ENCODE results near the gene HORMAD2.

Gene HORMAD2

DNA sequence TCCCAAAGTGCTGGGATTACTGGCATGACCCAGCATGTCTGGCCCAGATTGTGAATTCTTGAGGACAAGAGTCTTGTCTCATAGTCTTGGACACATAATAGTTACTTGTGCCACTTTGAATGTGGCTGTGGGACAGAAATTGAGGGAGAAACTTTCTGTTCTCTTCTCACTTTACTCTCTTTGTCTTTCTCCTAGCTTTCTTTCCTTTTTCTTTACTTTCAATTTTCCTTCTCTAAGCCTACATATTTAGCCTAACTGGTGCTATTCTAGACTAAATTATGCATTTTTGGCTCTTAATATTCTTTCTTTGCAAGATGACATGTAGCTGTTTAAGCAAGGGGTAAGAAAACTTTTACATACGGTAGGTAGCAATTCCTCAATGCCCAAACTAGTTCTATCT, 33.2 kb downstream of the HORMAD2 start:
- DNase-seq (ENCODE audit: low spot score): no peak

DNA sequence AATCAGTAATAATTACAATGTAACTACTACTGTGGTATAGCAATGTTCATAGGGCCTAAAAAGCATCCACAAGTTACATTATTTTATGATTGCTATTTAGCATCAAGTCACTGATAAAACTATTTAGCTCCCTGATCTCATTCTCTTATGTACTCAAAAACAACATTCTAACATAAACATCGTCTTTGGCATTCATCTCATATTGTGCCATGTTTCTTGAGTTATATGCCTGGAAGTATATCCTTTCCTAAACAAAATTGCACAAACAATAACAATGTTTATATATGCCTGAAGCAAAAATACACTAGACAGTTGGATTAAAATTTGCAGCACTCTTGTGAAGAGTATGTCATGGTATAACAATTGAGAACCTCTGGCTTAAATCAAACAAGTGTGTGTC, 34.1 kb downstream of the HORMAD2 start:
- DNase-seq (ENCODE audit: low spot score): no peak

DNA sequence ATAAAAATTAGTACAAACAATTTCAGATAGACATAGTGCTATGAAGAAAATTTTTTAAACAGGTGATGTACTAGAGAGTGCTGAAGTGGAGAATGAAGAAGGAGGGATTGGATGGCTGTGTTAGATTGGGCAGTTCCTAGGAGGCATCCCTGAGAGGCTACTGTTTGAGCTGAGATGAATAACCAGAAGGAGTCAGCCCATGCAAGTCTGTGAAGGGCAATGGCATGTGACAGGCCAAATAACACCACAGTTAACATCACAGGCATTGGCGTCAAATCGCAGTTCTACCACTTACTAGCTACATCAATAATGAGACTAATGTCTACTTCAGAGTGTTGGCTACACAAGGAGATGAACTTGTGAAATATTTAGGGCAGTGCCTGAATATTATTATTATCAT, 35.4 kb downstream of the HORMAD2 start:
- no peak for DNase-seq (ENCODE audit: low spot score)

DNA sequence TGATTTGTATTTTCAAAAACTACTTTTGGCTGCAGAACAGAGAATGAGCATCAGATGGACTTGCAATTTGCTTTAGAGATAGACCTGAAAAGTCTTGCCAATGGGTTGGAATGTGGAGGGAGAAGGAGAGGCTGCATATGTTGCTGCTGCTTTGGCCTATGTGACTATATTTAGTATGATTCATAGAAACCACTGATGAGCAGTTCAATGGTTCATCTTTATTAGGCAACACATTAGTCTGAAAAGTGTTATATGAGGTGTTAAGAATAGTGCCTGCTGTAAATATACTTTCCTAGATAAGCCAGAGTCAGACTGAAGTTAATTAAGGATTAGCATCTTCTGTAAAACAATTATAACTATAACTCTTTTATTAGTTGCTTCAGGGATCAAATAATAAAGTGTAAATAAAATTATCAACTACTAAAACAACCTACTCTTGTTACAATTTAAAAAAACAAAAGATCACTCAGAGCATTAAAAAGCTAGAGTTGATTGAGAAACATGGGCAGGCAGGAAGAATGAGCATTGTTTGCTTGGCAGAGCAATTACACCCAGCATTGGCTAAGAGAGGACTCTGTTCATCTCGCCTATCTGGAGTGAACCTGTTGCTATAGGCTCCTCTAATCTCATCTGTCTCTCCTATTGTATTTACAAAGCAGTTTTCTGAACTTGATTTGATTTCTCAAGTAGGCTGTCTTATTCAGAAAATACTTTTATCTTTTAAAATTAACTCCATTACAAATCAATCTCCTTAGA, 36.3 kb downstream of the HORMAD2 start:
- DNase-seq (ENCODE audit: low spot score): peak; percentile 49

DNA sequence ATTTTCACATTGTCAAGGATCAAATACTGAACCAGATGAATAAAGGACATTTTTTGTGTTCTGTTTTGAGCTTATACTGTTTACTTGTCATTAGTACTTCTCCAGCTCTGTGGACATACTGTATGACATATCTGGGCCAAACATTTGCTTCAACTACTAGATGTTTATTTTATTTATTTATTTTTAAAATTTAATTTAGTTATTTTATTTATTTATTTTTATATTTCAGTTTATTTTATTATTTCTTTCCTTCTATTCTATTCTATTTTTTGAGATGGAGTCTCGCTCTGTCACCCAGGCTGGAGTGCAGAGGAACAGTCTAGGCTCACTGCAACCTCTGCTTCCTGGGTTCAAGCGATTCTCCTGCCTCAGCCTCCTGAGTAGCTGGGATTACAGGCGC, 37.0 kb downstream of the HORMAD2 start:
- DNase-seq (ENCODE audit: low spot score): no peak

DNA sequence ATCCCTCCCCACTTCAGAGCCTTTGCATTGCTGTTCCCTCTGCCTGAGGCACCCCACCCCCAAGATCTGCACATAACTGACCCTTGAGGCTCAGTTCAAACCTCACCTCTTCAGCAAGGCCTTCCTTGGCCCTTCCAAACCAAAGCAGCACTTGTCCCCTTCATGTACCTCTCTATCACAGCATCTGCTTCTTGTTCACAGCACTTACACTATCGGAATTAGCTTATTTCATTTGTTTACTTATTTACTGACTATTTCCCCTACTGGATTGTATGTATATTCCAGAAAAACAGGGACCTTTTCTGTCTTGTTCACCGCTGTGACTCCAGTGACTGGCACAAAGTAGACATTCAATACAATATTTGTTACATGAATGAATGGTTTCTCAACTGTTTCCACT, 38.0 kb downstream of the HORMAD2 start:
- DNase-seq (ENCODE audit: low spot score): no peak

DNA sequence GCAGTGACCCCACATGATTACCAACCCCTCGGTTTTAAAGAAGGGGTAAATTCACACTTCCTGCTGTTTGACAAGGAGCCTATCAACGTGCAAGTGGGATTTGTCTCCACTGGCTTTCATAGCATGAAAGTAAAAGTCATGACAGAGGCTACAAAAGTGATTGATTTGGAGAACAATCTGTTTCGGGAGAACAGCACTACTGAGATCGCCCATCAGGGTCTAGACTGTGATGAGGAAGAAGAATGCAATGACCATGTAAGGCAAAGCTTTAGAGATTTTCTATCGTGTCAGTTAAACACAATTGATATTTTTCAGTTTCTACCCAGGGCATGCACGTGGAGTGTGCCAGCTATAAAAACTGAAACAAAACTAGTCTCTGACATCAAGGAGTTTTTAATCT, 41.7 kb downstream of the HORMAD2 start:
- DNase-seq (ENCODE audit: low spot score): no peak

DNA sequence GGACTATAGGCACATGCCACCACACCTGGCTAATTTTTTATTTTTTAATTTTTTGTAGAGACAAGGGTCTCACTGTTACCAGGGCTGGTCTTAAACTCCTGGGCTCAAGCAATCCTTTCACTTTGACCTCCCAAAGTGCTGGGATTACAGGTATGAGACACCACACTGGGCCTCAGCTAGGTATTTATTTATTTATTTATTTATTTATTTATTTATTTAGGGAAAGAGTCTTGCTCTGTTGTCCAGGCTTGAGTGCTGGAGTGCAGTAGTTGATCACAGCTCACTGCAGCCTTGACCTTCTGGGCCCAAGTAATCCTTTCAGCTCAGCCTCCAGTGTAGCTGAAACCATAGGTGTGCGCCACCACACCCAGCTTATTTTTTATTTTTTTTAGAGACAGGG, 43.2 kb downstream of the HORMAD2 start:
- DNase-seq (ENCODE audit: low spot score): no peak

DNA sequence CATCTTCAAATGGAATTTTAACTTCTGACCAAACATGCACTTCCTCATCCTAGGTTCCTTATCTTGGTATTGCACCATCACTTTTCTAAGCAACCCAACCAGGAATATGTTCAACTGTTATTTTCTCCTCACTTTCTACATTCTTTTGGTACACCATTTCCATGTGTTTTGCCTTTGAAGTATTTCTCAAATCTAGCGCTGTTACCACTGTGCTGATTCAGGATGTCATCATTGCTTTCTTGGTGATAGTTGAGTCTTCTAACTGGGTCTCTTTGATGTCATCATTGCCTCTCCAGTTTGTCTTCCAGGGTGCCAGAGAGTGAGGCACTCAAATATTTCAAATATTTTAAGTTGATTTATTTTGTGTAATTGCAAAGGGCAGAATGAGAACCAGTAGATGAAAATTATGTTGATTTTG, 47.5 kb downstream of the HORMAD2 start:
- no peak for DNase-seq (ENCODE audit: low spot score)

DNA sequence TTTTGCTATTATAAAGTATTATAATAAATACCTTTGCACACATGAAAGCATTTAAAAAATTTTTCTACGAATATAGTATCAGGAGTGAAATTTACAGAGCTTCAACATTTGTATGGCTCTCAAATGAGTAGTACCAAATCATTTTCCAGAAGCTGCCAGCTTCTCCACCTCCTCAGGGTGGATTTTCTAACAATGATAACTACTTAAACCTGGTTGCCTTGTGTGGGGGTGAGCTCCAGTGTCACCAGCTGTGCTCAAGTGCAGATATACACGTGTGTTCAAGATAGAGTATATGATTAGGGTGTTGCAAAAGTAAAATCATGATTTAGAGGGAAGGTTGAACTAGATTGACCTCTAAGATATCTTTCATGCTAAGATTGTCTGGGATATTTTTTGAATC, 48.2 kb downstream of the HORMAD2 start:
- no peak for DNase-seq (ENCODE audit: low spot score)

DNA sequence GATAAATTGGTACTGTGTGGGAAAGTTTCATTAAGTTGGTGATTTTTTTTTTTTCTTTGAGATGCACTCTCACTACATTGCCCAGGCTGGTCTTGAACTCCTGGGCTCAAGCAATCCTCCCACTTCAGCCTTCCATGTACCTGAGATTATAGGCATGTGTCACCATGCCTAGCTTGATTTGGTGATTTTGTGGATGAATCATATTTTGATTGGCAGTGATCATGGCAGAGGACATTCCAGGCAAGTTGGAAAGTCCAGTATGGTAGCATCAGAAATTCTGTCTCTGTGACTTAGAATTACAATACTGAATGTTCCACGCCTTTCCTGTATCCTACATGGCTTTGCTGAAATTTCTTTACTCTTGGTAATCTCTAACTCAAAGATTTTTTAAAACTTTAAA, 49.4 kb downstream of the HORMAD2 start:
- no peak for DNase-seq (ENCODE audit: low spot score)

DNA sequence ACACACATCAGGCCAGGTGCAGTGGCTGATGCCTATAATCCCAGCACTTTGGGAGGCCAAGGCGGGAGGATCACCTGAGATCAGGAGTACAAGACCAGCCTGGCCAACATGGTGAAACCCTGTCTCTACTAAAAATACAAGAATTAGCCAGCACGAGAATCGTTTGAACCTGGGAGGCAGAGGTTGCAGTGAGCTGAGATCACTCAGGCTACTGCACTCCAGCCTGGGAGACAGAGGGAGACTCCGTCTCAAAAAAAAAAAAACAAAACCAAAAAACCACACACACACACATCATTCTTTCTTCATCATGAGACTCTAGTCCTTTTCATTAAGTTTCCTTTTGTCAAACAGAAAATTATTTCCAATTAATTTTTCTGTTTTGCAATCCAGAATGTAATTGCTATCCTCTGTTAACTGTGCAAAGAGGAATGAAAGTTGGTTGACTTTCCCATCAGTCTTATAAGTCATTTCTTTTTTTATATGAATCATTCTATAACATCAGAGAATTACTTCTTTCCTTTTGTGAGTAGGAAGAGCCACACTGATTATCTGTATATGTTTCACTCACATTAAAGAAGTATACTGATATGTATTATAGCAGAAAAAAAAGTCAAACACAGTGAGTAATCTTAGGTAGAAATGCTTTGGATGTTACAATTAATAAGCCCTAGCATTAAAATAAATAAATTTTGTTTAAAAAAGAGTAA, 52.2 kb downstream of the HORMAD2 start:
- no peak for DNase-seq (ENCODE audit: low spot score)

DNA sequence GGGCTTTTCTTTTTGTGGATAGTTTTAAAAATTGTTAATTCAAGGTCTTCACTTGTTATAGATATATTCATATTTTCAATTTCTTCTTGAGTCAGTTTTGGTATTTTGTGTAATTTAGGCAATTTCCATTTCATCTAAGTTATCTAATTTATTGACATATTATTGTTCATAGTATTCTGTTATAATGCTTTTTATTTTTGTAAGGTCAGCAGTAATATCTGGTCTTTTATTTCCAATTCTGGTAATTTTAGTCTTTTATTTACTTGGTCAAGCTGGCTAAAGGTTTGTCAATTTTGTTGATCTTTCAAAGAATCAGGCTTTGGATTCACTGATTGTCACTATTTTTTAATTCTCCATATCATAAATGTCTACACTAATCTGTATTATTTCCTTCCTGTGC, 60.1 kb downstream of the HORMAD2 start:
- DNase-seq (ENCODE audit: low spot score): no peak

DNA sequence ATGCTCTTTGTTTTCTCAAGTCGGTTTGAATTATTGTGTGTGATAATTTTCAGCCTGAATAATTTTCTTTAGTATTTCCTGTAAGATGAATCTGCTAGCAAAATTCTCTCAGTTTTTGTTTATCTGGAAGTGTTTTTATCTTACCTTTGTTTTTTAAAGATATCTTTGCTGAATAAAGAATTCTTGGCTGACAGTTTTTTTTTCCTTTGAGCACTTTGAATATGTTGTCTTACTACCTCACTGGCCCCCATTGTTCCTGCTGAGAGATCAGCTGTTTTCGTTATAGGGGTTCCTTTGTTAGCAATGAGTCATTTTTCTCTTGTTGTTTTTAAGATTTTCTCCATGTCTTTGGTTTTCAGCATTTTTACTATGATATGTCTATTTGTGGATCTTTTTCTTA, 63.0 kb downstream of the HORMAD2 start:
- DNase-seq (ENCODE audit: low spot score): no peak

DNA sequence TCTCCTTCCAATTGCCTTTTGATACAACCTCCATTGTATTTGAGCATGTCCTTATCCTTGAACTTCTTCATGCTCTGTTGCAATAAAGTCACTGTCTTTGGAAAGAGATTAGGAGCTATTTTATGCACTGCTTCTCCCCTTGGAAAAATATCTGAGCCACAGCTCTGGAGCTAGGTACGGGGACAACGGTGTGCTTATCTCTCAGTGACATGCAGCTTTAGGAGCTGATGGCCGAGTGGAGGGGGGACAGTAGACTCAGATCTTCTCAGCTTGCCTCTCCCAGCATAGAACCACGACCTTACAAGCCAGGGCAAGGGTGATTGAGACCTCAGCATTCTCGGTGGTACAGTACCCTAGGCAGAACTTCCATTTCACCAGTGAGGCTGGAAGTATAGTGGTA, 64.1 kb downstream of the HORMAD2 start:
- DNase-seq (ENCODE audit: low spot score): no peak

DNA sequence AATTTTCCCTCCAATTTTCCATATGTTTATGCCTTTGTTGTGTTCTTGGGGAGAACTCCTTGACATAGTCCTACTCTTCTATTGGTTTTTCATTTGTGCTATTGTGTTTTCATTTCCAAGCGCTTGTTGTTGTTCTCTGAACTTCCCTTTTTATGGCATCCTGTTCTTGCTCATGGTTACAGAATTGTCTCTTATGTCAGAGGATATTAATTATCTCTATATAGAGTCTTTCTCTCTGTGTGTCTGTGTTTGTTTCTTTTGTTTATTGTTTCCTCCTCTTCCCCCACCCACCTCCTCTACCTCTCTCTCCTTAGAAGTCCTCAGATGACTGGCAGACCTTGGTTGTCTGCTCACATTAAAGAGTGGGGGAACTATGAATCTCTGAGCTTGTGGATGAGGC, 69.9 kb downstream of the HORMAD2 start:
- DNase-seq (ENCODE audit: low spot score): no peak

DNA sequence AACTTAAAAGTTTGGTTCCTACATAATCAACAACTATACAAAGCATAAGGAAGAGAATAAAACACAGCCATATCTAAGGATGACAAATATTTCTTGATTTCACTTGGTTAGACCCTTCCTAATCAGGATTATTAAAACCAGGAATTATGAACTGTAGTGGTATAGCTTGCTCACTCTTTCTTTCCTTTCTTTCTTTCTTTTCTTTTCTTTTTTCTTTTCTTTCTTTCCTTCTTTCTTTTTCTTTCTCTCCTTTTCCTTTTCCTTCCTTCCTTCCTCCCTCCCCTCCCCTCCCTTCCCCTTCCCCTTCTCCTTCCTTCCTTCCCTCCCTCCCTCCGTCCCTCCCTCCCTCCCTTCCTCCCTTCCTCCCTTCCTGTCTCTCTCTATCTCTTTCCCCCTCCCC, 78.0 kb downstream of the HORMAD2 start:
- DNase-seq (ENCODE audit: low spot score): no peak

DNA sequence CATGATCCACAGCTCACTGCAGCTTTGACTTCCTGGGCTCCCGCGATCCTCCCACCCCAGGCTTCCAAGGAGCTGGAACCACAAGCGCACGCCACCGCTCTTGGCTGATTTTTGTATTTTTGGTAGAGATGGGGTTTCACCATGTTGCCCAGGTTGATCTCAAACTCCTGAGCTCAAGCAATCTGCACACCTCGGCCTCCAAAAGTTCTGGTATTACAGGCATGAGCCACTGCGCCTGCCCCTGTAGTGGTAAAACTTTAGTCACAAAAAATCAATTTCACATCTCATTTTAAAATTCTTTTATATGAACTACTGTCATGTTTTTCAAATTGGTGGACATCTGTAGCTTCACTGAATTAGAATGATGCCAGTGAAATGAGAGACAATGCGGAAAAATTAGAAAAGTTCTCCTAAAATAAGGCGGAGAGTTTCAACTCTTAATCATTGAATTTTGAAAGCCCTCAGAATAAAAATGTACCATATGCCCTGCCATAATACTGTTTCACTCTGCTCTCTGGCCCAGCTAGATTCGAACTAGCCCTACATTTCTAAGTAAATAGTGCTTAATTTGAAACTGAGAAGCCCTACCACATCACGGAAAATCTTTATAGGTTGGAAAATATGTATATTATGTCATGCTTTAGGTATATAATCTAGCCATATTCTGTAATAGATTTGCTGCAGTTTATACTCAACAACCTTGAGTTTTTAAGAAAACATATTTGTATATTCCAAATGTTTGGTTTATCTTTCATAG, 78.7 kb downstream of the HORMAD2 start:
- DNase-seq (ENCODE audit: low spot score): no peak

DNA sequence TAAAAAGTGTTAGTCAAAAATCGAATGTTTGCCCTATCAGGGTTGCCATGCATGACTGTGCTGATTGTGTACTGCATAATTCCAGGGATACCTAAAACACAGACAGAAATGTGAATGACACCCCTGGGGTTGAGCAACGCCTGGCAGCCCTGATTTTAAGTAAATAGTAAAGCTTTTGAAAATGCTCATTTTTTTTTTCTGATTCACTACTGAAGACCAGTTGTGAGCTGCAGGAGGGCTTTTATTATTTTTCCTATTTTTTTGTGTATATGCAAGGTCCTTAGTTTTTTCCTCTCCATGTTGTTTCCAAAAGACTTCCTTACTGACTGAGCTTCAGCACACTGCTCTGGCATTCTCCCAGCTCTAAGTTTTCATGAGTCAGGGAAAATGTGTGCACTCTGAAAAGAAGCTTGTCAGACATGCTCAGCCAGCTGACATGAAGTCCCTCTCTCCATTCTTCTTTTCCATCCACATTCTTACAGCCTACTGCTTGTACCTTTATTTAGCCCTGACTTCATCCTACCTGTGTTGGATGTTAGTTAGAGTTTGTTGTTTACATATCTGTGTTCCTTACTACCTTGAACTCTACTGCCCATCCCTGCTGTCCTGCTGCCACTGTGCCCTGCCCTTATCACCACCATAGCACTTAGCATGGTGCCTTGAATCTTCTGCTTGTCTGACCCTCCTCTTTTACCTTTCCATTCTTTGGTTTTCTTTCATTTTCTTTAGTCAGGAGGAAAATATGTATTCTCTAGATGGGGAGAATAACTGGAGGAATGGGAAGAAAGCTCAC, 79.5 kb downstream of the HORMAD2 start:
- DNase-seq (ENCODE audit: low spot score): peak; percentile 9

DNA sequence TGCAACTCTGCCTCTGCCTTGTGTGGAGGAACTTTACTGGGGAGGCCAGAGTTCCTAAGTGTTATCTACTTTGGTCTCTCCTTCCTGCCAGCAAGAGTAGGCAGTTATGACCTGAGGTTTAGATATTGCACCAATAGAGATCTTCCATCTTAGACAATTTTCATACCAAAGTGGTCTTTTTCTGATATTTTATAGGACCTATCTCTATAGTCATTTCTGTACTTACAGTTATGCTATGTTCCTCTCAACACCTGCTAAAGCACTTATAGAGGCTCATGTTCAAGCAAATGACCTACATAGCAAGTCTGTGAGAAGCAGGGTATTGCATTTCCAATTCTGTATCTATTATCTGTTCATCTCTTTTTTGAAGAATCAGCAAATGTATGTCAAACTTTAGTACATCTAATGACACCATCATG, 80.8 kb downstream of the HORMAD2 start:
- DNase-seq (ENCODE audit: low spot score): no peak

DNA sequence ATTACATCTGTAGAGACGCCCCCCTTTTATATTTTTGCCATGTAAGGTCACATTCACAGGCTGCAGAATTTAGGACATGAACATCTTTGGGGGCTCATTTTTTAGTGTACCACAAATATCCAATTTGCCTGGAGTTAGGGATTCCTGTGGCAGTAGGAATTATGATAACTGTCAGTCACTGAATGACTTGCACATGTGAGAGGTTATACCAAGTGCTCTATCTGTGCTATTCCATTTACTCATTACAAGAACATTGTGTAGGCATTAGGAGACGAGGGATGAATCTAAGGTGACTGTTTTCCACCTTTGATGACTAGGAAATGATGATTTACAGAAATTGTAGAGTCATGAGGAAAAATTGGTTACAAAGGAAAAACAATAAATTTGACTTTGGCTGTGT, 87.0 kb downstream of the HORMAD2 start:
- DNase-seq (ENCODE audit: low spot score): no peak

DNA sequence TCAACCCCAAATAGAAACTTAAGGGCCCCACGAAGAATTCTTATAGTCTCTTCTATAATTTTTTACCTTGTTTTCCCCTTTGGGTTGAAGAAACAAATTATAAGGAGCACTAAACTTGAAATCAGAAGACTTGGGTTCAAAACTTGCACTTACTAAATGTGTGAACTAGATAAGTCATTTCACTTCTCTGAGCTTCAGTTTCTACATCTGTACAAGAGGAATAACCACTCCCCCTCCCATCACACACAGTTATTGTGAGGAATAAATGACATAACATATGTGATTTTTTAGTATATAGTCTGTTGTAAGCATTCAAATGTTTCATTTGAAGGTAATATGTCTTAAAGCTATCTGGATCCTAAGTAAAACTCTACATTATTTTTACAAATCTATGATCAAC, 87.5 kb downstream of the HORMAD2 start:
- DNase-seq (ENCODE audit: low spot score): no peak

All from HuH-7 (cell line).